ENCODE data around the gene LRRC74B.

GRCh38 chr22:21026783-21027692 lies 18.7 kb upstream of the LRRC74B start:
- TF ChIP-seq CTCF (IDR thresholded peaks at IDR 0.05) (no peak), ZFX (IDR thresholded peaks at IDR 0.05; ENCODE audit: borderline replicate concordance) (no peak)

All from 22Rv1 (cell line).